GM12875 (cell line): ENCODE results near the gene SLC17A2.

ENCODE experiments used
- H3K4me3 ChIP-seq: one replicate; pipeline ENCODE4 v1.5.1; 2011; ENCODE audit warnings: low read depth, low read length, control low read depth
- CTCF ChIP-seq: IDR thresholded peaks from 2 replicates; pipeline ENCODE4 v1.5.1; 2011; ENCODE audit warnings: low read depth, mild to moderate bottlenecking, control low read depth, inconsistent platforms, low read length, moderate library complexity, borderline replicate concordance; ENCODE audit not compliant: insufficient read depth

SLC17A2 gene

DNA sequence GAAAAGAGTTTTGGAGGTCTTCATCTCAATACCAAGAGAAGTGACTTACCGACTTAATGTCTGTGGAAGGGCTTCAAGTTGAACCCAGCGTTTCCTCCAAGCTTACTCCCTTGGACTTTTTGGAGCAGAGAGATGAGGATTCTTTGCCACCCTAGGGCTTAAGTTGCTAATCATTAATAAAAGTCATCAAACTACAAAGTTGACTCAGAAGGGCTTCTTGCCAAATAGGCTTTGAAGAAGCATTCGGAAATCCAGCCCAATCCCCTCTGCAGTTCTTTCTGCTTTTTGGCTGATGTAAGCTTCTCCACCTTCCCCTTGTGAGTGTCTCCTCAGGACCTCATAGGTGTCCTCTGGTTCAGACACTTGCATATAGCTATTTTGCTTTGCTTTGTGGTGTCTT lies 56.4 kb downstream of the SLC17A2 start, which contains the start of gene SLC17A3:
Gene SLC17A3 (minus strand): TSS at position 126 of the 400 bp plus-strand sequence. CDS start 5,856 bp downstream, outside the sequence.
- H3K4me3 ChIP-seq: no peak within 1 kb of the TSS
- TF ChIP-seq CTCF: no peak

DNA sequence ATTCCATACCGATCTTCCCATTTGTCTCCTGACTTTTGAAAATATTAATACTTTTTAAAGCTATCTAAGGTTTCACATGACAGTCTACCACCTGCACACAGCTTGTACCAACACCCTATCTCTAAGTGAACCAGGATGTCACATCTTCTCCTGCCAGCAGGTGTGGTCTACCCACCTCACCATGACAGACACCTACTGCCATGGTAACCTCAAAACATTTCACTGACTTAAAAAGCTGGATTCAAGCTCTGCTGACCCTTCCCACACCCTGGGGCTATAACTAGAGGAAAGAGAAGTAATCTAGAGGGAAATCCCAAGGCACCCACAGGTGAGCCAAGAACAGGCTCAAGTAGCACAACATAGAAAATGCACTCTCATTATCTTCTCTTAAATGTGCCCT lies 57.7 kb downstream of the SLC17A2 start:
- H3K4me3 ChIP-seq: no peak overlapping the region
- no peak for TF ChIP-seq CTCF

GRCh38 chr6:25869840-25870239 lies 60.7 kb downstream of the SLC17A2 start:
- TF ChIP-seq CTCF: no peak
- H3K4me3 ChIP-seq: no peak overlapping the region

GRCh38 chr6:25868436-25869183 lies 61.9 kb downstream of the SLC17A2 start:
- TF ChIP-seq CTCF: no peak

GRCh38 chr6:25866011-25866410 lies 64.5 kb downstream of the SLC17A2 start:
- no peak for TF ChIP-seq CTCF
- H3K4me3 ChIP-seq: no peak overlapping the region

More at GRCh38 chr6:25868436-25869183, 61.9 kb downstream of the SLC17A2 start:
- no peak overlapping the region for H3K4me3 ChIP-seq

DNA sequence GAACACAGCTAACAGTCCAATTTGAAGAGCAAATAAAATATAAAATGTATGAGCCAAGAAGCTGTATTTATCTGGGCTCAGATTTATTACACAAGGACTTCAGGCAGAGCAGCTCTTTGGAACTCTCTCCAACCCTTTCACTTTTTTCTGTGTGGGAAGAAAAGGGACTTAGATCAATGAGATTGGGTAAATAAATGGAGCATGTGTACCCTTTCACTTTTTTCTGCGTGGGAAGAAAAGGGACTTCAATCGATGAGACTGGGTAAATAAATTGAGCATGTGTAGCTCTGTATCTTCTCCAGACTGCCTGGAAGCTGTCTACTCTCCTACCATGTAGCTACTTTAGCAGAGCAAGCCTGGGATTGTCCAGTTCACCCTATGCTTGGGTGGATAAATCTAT lies 67.1 kb downstream of the SLC17A2 start:
- TF ChIP-seq CTCF: no peak
- H3K4me3 ChIP-seq: no peak overlapping the region
